ENCODE data around the gene ZBTB17.
"Not testable (repeated sequence)": the region's sequence is repeated elsewhere in the genome, so short reads cannot be mapped to it uniquely, and the experiment has no call there.

Gene ZBTB17

DNA sequence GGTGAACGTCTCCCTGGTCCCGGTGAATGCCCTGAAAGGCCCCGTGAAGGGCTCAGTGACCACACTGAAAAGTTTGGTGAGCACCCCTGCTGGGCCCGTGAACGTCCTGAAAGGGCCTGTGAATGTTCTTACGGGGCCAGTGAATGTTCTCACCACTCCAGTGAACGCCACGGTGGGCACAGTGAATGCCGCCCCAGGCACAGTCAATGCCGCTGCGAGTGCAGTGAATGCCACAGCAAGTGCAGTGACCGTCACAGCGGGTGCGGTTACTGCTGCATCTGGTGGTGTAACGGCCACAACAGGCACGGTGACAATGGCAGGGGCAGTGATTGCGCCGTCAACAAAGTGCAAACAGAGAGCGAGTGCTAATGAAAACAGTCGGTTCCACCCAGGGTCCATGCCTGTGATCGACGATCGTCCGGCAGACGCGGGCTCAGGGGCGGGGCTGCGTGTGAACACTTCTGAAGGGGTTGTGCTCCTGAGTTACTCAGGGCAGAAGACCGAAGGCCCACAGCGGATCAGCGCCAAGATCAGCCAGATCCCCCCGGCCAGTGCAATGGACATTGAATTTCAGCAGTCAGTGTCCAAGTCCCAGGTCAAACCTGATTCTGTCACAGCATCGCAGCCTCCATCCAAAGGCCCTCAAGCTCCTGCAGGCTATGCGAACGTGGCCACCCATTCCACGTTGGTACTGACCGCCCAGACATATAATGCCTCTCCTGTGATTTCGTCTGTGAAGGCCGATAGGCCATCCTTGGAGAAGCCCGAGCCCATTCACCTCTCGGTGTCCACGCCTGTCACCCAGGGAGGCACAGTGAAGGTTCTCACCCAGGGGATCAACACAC is 41.5 kb downstream of the ZBTB17 start:
- DNase-seq (ENCODE audit: low spot score), result no peak

DNA sequence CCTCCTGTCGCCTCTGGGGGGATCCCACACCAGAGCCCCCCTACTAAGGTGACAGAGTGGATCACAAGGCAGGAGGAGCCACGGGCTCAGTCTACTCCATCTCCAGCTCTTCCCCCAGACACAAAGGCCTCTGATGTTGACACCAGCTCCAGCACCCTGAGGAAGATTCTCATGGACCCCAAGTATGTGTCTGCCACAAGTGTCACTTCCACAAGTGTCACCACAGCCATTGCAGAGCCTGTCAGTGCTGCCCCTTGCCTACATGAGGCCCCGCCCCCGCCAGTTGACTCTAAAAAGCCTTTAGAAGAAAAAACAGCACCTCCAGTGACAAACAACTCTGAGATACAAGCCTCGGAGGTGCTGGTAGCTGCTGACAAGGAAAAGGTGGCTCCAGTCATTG is 42.2 kb downstream of the ZBTB17 start:
- no peak for DNase-seq (ENCODE audit: low spot score)

DNA sequence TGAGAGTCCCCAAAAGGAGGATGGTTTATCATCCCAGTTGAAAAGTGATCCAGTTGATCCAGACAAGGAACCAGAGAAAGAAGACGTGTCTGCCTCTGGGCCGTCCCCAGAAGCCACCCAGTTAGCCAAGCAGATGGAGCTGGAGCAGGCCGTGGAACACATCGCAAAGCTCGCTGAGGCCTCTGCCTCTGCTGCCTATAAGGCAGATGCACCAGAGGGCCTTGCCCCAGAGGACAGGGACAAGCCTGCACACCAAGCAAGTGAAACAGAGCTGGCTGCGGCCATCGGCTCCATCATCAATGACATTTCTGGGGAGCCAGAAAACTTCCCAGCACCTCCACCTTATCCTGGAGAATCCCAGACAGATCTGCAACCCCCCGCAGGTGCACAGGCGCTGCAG is 43.3 kb downstream of the ZBTB17 start:
- DNase-seq (ENCODE audit: low spot score), result no peak

DNA sequence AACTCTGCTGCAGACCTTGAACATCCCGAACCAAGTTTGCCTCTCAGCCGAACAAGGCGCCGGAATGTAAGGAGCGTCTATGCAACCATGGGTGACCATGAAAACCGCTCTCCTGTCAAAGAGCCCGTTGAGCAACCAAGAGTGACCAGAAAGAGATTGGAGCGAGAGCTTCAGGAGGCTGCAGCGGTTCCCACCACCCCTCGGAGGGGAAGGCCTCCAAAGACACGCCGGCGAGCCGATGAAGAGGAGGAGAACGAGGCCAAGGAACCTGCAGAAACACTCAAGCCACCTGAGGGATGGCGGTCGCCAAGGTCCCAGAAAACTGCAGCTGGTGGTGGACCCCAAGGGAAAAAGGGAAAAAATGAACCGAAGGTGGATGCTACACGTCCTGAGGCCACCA is 44.0 kb downstream of the ZBTB17 start:
- DNase-seq (ENCODE audit: low spot score), result no peak

DNA sequence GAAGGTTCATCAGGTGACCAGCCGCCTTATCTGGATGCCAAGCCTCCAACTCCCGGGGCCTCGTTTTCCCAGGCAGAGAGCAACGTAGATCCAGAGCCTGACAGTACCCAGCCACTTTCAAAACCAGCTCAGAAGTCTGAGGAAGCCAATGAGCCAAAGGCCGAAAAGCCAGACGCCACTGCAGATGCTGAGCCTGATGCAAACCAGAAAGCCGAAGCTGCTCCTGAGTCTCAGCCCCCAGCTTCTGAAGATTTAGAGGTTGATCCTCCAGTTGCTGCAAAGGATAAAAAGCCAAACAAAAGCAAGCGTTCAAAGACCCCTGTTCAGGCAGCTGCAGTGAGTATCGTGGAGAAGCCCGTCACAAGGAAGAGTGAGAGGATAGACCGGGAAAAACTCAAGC is 44.5 kb downstream of the ZBTB17 start:
- no peak for DNase-seq (ENCODE audit: low spot score)

DNA sequence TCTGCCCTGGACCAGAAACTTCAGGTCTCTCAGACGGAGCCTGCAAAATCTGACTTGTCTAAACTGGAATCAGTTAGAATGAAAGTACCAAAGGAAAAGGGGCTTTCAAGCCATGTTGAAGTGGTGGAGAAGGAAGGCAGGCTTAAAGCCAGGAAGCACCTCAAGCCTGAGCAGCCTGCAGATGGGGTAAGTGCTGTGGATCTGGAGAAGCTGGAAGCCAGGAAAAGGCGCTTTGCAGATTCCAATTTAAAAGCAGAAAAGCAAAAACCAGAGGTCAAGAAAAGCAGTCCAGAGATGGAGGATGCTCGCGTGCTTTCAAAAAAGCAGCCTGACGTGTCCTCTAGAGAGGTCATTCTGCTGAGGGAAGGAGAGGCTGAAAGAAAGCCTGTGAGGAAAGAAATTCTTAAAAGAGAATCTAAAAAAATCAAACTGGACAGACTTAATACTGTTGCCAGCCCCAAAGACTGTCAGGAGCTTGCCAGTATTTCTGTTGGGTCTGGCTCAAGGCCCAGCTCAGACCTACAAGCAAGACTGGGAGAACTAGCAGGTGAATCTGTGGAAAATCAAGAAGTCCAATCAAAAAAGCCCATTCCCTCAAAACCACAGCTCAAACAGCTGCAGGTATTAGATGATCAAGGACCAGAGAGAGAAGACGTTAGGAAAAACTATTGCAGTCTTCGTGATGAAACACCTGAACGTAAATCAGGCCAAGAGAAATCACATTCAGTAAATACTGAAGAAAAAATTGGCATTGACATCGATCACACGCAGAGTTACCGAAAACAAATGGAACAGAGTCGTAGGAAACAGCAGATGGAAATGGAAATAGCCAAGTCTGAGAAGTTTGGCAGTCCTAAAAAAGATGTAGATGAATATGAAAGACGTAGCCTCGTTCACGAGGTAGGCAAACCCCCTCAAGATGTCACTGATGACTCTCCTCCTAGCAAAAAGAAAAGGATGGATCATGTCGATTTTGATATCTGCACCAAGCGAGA is 46.6 kb downstream of the ZBTB17 start:
- DNase-seq (ENCODE audit: low spot score), result no peak

DNA sequence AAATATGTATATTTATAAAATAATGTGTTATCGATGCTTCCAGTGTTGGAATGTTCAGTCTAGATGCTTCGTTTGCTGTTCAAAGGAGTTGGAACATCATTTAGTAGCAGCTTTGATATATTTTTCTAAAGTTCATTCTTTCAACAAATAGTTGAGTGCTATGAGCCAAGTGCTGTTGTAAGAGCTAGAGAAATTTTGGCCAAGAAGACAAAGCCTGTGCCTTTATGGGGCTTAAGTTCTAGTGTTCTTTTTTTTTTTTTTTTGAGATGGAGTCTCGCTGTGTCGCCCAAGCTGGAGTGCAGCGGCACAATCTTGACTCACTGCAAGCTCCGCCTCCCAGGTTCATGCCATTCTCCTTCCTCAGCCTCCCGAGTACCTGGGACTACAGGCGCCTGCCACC is 49.5 kb downstream of the ZBTB17 start:
- not testable (repeated sequence) for DNase-seq (ENCODE audit: low spot score)

DNA sequence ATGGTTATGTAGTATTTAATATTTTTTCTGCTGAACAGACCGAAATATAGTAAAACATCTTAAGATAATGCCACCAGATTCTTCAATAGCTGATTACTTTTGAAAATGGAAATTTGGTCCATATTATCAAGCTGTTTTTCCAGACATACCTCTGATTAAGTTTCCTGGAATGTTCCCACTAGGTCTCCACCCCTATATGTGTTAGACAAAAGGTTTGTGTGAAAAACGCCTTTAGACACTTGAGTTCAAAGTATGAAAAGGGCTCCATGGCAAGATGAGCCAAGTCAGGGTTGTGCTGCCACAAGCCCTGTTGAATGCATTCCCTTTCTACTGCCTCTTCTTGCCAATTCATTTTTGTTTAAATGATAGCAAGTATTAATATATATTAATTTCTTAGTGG is 52.7 kb downstream of the ZBTB17 start:
- DNase-seq (ENCODE audit: low spot score), result no peak

DNA sequence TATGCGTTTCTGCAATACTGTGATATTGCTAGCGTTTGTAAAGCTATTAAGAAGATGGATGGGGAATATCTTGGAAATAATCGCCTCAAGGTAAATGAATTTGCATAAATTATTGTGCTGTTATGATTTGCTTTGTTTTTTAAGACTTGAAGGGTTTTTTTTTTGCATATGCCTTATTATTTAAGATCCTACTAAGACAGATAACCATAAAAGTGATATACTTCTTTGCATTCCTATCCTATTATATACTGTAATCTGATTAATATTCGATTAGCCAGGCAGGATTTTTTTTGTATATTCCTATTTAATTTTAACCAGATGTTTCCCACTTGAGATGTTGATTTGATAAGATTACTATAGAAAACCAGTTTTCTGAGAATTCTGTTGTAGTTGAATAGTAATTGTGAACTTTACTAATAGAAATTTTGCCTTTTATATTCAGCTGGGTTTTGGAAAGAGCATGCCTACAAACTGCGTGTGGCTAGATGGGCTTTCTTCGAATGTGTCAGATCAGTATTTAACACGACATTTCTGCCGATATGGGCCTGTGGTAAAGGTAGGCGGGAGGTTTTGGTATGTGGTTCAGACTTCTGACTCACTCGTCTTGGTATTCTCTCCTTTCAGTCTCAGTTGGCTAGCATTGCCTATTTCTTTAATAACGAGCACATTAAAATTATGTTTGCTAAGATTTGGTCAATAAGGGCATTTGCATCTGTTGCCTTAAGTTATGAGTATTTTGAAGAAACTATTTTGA is 56.8 kb downstream of the ZBTB17 start:
- DNase-seq (ENCODE audit: low spot score), result no peak

DNA sequence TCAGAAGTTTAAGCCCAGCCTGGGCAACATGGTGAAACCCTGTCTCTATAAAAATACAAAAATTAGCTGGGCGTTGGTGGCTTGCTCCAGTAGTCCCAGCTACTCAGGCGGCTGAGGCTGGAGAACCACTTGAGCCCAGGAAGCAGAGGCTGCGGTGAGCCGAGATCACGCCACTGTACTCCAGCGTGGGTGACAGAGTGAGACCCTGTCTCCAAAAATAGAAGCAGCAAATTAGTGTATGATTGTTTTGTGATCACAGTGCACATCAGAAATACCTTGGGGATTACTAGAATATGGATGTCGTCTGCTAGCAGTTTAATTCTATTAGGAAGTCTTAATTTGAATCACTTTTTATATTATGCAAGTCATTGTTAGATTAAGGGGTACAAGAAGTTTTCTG is 59.0 kb downstream of the ZBTB17 start:
- DNase-seq (ENCODE audit: low spot score), result no peak

DNA sequence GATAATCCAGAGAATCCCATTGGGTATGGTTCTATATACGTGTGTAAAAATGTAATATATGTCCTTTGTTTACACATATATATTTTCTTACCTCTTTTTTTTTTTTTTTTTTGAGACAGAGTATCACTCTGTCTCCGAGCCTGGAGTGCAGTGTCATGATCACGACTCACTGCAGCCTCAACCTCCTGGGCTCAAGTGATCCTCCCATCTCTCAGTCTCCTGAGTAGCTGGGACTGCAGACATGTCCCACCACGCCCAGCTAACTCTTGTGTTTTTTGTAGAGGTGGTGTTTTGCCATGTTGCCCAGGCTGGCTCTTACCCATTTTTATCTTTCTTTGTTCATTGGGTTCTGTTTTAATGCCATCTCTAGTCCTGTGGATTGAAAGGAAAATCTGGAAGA is 59.5 kb downstream of the ZBTB17 start:
- DNase-seq (ENCODE audit: low spot score), result no peak

DNA sequence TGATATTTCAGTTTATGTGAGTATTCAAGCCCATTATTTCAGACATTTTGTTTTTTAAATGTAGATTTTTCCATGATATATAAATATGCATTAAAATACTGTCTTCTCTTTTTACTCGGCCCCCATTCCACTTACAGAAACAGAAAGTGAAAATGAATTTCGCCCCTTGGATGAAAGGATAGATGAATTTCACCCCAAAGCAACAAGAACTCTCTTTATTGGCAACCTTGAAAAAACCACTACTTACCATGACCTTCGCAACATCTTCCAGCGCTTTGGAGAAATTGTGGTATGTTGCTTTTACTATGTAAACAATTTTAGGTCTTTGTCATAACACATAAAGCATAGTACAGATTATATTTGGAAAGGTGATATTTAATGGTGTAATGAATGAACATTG is 59.9 kb downstream of the ZBTB17 start:
- no peak for DNase-seq (ENCODE audit: low spot score)

DNA sequence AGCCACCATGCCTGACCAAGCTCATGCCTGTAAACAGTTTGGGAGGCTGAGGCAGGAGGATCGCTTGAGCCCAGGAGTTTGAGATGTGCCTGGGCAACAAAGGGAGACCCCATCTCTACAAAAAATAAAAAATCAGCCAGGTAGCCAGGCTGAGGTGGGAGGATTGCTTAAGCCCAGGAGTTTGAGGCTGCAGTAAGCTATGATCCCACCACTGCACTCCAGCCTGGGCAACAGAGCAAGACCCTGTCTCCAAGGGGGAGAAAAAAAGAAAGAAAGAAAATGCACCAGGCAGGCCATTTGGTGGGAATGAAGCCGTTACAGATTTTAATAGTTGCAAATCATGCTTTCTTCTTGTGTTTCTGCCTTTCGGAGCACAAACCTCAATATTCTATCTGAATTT is 62.3 kb downstream of the ZBTB17 start:
- DNase-seq (ENCODE audit: low spot score), result not testable (repeated sequence)

DNA sequence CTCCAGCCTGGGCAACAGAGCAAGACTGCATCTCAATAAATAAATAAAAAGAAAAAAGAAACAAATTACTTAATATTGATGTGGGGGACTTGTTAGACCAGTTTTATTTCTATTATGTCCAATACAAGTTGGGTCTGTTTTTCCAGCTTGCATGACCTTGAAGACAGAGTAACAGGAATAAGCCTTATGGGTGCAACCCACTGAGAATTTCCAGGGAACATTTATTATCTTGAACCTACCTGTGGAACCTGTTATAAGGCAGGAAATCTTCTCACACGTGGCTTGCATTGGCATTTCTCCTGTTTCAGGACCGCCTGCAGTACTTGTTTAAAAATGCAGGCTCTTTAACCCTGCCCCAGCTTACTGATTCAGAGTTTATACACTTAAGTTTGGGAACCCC is 64.0 kb downstream of the ZBTB17 start:
- no peak for DNase-seq (ENCODE audit: low spot score)

DNA sequence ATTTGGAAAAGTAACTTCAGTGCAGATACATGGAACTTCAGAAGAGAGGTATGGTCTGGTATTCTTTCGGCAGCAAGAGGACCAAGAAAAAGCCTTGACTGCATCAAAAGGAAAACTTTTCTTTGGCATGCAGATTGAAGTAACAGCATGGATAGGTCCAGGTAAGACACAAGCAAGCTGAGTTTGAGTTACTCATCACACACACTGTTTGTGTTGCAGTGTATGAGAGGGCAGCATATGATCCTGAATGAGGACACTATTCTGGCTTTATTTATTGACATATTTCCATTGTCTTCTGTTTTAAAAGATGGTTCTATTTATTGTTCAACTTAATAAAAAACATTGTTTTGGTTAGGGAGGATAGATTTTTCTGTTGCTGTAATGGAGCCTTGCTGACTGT is 64.8 kb downstream of the ZBTB17 start:
- no peak for DNase-seq (ENCODE audit: low spot score)

DNA sequence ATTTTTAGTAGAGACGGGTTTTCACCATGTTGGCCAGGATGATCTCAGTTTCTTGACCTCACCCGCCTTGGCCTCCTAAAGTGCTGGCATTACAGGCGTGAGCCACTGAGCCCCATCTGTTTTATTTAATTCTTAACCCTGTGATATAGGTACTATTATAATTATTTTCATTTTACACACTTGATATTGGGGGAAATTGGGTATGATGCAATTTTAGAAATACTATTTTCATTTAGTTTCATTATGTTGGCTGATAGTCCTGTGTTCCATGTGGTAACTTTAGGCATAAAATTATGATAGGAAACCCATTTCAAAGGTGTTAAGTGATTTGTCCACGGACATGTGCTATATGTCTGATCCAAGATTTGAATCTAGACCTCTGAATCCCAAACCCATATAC is 67.3 kb downstream of the ZBTB17 start:
- no peak for DNase-seq (ENCODE audit: low spot score)

DNA sequence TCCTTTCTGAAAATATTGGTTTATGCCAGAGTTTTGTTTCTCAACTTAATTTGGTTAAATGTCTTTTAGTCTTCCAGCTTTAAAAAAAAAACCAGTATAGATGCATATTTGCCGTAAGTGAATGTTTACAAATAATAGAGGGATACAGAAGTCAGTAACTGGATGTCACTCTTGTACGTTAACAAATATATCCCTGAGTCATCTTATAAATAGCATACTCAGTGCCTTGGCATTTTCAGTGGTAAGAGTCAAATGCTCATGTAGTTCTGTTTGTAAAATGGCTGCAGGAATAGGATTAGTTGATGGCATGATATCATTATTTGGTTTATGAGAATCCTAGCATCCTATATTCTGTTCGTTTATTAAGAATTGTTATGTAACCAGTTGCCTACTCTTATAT is 73.0 kb downstream of the ZBTB17 start:
- no peak for DNase-seq (ENCODE audit: low spot score)

DNA sequence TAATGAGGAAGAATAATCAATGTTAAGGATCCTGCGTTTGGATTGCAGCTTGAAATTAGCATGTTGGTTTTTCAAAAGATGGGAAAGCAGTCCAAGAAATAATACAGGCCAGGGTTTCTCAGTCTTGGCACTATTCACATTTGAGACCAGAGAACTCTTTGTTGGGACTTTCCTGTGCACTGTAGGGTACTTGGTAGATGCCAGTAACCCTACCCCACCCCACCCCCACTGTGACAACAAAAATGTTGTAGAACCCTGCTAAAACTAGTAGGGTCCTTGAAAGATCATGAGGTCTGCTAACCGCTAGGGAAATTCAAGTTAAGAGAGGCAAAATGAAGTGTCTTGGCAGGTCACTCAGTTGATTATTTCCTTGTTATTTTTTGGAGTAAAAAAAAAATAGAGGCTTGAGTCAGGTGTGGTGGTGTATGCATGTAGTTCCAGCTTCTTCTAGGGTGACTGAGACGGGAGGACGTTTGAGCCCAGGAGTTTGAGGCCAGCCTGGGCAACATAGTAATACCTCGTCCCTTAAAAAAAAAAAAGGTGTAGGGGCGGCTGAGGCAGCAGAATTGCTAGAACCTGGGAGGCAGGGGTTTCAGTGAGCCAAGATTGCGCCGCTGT is 75.1 kb downstream of the ZBTB17 start:
- no peak for DNase-seq (ENCODE audit: low spot score)

DNA sequence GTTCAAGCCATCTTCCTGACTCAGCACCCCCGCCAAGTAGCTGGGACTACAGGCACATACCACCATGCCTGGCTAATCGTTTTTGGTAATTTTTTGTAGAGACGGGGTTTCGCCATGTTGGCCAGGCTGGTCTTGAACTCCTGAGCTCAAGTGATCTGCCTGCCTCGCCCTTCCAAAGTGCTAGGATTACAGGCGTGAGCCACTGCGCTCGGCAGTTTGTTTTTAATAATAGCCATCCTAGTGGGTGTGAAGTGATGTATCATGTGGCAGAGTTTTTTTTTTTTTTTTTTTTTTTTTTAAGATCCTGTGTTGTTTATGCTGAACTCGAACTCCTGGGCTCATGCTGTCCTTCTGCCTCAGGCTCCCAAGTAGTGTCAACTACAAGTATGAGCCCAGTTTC is 76.6 kb downstream of the ZBTB17 start:
- no peak for DNase-seq (ENCODE audit: low spot score)

DNA sequence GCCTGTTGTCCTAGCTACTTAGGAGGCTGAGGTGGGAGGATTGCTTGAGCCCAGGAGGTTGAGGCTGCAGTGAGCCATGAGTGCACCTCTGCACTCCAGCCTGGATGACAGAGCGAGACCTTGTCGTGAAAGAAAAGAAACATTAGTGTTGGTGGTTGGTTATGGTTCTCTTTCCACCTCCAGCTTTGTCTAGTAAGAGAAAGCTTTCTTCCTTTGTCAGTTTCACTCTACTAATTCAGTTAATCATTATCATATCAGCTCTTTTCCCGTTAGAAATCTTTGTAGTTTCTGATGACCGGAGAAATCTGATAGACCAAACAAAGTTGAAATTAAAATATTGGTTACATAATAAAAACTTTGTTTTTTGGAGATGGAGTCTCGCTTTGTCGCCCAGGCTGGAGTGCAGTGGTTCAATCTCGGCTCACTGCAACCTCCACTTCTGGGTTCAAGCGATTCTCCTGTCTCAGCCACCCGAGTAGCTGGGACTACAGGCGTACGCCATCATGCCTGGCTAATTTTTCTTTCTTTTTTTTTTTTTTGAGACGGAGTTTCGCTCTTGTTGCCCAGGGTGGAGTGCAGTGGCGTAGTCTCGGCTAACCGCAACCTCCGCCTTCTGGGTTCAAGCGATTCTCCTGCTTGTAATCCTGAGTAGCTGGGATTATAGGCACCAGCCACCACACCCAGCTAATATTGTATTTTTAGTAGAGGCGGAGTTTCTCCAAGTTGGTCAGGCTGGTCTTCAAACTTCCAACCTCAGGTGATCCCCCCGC is 78.9 kb downstream of the ZBTB17 start:
- not testable (repeated sequence) for DNase-seq (ENCODE audit: low spot score)

DNA sequence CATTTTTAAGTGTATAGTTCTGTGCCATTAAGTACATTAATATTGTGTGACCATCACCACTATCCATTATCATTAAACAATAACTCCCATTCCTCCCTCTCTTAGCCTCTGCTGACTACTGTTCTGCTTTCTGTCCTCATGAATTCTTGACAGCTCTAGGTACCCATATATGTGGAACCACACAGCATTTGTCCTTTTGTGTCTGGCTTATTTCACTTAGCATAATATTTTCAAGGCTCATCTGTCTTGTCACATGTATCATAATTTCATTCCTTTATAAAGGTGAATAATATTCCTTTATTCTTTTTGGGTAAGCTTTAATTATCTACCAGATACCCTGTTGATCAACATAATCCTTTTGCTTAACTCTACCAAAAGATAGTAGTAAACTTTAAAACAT is 80.7 kb downstream of the ZBTB17 start:
- no peak for DNase-seq (ENCODE audit: low spot score)
